Stimulated activated CD8-positive, alpha-beta memory T cell treated with anti-CD3 and anti-CD28 coated beads, Interleukin-7, amount 100 ng/mL, for 1 hour (primary cell): ENCODE results near the gene CELF2.
"Not testable (repeated sequence)": the region's sequence is repeated elsewhere in the genome, so short reads cannot be mapped to it uniquely, and the experiment has no call there.

Source experiments
- DNase-seq, 2 donors: peaks; one replicate each; pipeline ENCODE4 v3.0.0-alpha.2; 2020; ENCODE audit warnings: low read depth in 2 of 2

The CELF2 gene

DNA sequence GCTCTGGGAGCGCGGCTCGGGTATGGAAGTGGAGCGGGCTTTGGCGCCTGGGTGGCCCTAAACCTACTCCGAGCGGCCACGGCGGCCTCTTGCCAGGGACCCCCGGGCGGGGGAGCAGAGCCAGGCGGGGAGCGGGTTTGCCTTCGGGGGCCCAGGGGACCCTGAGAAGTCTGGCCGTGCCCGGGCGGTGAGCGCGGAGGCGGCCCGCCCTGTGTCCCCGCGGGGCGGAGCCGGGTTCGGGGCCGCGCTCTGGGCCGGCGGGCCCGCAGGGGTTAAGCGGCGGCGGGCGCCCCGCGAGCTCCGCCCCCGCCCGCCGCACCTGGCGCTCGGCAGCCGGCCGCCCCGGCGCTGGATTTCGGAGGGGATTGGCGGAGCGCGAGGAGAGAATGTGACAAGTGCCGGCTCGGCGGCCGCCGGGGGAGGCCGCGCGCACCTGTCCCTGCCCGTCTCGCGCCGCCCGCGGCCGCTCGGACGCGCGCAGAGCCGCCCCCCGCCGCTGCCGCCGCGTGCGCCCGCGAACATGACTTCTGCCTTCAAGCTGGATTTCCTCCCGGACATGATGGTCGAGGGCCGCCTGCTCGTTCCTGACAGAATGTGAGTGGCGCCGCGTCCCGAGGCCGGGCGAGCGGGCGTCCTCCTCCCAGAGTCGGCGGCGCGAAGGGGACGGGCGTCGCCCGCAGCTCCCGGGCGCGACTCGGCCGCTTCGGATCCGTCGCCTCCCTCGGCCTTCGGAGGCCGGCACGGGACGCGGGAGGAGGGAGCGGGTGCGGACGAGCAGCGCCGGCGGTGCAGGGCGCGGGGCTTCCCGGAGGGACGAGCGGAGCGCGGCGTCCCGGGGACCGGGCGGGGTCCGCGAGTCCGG, at the start of gene CELF2:
Gene CELF2 (plus strand): TSS at position 303 of the 862 bp plus-strand sequence. CDS start 218 bp downstream, at position 521.
- peak in 1 of 2 donors; percentile 17 for DNase-seq

DNA sequence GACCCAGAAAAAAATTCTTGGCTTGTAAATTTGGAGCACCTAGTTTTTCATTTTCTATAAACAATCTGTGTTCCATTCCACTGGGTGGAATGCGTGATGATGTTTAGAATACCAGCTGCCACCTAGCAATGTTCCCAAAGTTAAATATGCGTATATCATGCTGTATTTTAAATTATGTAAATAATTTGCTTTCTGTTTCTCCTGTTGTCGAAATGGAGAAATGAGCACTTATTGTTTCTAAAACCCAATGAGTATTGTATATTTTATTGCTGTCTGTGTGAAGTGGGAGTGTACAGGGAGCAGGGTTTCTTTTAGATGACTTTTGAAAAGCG, 49.4 kb upstream of the CELF2 start:
- no peak for DNase-seq

DNA sequence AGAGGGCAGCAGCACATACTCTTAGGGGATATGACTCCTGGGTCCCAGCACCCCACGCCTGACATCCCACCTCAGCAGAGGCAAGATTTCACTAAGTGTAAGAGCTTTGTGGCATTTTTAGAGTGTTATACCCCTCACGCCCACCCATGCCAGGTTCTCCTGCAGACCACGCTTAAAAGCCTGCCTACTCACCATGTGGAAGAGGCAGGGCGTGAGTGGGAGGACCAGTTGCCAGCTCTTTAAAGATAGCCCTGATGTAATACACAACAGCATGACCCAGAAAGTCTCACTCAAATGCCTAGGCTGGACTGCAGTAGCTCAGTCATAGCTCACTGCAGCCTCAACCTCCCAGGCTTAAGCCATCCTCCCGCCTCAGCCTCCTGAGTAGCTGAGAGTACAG, 44.4 kb upstream of the CELF2 start:
- DNase-seq, result no peak

DNA sequence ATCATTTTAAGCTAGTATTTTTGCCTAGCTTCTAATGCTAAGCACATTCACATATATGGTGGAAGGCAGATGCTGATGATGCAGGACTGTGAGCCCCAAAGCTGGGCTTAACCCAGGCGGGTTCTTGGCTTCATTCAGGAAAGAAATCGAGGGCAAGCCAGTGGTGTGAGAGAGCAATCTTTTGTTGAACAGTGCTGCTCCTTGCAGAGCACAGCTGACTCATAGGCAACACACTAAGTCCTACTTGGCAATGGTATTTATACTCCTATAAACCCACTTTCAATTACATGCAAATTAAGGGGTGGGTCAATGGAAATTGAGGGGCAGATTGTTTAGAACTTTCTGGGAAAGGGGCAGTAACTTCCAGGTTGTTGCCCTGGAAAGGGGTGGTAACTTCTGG, 42.0 kb upstream of the CELF2 start:
- no peak for DNase-seq

DNA sequence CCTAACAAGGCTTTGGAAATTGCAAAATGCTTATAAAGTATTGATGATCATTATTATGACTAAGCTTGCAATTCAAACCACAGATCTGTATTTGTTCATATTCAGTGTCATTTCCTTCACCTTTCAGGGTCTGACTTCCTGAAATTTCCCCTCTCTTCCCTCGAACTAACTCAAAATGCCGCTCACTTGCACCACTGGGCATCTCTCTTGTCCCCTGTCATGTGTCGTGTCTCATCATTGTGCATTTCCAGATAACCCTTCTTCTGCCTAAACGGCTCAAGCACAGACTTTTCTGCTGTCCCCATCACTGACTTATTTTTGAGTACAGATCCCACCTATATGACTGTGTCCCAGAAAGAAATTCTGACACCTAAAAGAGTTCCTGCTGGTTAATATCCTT, 41.0 kb upstream of the CELF2 start:
- DNase-seq, result no peak

DNA sequence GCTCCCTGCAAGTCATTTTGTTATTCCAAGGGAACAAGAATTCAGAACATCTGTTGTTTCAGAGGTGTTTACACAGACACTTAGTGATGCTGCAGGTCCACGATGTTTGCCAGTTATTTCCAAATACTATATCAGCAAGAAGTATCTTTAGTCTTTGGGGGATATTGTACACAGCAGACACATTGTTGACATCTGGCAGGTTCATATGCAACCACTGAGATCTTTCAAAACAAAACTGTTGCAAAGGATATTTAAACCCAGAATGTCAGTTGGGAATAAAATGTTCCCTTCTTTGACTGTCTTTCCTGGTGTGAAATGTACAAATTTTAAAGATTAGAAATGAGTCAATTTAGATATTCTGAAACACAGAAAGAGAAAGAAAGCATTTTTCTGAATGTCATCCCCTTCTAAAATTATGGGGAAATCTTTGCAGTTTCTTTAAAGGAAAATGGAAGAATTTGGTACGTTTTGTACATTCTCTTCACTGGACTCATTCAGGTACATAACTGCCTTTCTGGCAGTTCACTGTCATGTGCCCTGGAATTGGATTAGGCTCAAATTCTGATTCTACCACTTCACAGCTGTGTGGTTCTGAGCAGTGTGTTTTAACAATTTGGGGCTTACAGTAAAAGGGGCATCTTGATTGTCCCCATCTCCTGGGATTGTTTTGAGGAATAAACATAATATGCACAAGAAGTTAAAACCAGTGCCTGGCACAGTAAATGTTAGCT, 40.3 kb upstream of the CELF2 start:
- no peak for DNase-seq

DNA sequence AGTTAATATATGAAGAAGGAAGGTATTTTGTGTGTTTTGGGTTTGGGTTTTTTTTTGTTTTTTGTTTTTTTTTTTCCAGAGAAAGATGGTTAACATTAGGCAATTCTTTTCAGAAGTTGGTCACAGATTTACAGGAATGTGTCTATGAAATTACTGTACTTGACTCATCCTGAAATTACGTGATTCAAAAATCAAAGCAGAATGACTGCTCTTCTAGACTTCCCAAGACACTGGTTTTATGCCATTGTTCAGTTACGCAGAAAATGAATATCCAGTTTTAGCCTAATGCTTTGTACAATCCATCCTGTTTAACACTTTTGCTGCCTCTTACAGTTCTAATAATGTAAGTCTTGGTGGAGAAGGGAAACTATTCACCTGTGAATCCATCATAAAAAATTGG, 39.7 kb upstream of the CELF2 start:
- no peak for DNase-seq

DNA sequence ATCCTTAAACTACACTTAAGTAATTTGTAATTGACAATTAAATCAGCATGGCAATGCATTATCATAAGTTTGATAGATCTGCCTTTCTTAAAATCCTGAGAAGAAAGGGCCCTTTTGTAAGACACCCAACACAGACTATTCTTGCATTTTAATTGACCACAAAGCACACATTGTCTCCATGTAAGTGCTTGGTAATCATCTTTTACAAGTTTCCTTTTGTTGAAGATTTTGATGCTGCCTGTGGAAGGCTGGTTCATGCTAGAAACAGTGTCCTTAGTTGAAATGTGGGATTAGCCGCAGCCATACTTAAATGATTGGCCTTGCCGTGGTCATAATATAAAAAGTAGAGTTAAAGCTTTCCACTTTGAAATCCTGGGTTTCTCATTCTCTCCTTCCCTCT, 32.3 kb upstream of the CELF2 start:
- no peak for DNase-seq

DNA sequence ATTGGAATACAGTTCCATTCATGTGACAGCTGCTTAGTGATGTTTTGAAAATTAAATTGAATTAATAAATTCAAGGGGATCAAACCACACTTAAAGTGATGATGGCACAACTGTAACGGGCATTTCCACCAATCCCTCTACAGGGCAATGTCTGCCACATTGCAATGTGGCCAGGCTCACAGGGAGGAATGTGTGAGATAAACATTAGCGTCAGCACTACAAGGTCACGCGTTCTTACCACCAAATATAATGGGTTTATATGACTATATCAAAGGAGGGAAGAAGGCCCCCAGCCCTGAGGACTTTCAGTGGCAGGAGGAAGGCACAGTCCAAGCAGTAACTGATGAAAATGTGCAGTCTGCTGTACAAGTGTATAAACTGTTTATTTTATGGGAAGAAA, 31.1 kb upstream of the CELF2 start:
- DNase-seq, result no peak

DNA sequence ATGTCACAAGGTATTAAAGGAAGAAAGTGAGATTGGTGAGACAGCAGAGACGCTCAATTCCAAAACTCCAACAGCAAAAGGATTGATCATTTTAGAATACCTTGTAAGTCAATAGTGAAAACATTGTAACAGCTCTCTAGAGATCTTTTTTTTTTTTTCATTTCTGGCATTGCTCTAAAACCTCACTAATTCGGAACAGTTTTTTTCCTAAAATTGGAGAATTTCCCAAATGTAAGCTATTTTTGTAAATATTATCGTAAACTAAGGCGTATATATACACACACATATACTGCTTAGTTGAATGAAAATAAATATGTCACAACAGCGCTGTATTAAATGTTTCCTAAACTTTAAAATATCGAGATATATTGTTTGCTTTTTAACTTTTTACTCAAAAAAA, 30.6 kb upstream of the CELF2 start:
- DNase-seq, result no peak

DNA sequence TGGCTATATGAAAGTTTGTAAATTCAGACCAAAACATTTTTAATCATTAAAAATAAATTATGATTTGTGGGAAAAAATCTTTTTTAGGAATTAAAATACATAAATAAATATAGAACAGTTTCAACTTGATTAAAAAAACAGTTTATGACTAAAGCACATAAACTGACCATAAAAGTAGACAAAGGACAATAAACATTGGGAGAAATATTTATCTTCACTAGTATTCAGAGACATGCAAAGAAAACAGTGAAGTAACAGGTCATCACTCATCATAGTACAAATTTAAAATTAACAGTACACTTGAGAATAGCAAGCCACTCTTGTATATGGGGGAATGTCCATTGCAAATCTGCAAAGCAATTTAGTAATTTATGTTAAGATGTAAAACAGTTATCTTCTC, 28.0 kb upstream of the CELF2 start:
- DNase-seq, result no peak

DNA sequence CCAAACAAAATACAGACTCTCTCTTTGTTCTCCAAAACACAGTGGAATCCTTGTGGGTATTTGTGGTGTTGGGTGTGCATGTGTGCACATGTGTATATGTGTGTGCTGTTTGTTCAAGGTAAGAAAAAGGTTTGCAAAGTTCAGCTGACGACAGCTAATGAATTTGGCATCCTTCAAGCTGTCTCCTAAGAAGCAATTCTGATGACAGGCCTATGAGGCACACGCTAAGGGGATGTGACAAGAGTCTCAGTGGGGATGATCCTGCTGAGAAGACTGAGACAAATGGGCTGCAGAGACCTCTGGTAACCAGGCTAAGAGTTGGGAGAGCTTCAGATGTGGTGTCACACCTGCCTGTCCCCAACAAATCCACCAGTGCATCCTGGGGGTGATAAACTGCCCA, 26.5 kb upstream of the CELF2 start:
- no peak for DNase-seq

DNA sequence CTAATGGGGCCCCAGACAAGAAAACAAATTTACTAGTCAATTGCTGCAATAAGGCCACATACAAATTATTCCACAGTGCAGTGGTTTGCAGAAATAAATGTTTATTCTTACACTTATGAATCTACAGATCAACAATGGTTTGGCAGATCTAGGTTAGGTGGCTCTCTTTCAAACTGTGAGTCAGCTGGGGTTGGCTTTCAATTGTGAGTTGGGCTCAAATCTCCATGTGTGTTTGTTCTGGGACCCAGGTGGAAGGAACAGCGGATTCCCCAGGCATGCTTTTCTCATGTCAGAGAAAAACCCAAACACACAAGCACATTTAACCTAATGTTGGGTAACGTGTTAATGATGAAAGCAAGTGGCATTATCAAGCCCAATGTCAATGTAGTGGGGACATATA, 25.6 kb upstream of the CELF2 start:
- no peak for DNase-seq

DNA sequence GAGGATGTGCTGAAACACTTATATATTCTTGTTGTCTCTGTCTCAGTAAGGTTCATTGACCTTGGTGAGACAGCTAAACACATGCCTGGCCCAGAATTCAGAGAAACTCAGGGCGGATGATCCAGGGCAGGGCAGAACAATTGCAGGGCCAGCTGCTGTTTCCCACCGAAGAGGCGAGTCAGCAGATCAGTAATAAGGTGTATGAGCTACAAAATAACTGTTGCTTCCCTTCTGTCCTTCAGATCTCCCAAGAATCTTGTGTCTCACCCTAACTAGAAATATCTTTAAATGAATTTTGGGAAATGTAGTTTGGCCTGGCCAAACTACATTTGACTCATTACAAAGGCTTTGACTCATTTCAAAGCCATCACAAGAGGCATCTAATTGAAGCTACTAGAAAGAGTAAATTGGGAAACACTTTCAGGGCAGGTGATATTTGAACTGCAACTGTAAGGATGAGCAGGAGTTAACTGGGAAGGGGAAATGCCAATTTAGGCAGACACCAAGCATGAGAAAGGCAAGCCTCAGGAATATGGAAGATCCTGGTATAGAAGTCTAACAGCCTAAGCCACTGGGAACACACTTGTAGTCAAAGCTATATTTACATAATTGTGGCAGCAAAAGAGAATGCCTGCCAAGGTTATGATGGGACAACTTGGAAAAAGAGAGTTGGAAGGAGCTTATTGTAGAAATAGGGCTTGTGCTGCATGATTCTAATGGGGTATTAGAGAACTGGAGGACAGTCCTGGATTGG, 24.5 kb upstream of the CELF2 start:
- no peak for DNase-seq

DNA sequence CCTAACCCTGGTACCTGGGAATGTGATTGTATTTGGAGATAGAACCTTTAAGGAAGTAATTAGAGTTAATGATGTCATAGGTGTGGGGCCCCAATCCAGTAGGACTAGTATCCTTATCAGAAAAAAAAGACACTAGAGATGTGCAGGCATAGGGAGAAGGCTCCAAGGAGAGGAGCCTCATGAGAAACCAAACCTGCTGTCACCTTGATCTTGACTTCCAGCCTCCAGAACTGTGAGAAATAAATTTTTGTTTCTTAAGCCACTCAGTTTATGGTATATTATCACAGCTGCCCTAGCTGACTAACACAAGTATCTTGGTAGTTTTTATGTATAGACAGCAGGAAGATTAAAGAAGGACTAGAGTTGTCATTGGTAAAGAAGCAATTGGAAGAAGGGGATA, 23.9 kb upstream of the CELF2 start:
- DNase-seq, result no peak

DNA sequence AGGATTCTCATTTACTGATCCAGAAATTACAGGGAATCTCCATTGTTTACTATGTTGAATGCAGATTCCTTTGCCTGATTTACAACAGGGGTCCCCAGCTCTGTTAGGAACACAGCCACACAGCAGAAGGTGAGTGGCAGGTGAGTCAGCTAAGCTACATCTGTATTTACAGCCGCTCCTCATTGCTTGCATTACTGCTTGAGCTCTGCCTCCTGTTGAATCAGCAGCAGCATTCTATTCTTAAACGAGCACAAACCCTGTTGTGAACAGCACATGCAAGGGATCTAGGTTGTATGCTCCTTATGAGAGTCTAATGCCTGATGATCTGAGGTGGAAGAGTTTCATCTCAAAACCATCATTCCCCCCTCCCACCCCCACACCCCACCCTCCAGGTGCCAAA, 23.3 kb upstream of the CELF2 start:
- DNase-seq, result no peak

DNA sequence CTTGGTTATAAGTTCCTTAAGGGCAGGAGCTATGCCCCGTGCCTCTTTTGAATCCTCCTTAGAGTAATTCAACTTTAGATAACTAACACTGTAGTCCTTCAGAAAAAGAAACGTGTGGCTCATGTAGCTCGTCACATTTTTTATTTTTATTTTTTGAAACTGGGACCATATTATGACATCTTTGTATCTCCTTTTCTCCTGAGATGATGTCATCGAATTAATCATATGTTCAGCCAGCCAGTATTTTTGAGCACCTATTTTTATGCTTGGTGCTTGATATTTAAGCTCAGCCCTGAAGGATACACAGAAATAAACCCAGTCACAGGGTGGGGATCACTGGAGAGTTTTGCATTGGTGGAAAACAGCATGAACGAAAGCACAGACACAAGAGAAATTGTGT, 22.6 kb upstream of the CELF2 start:
- no peak for DNase-seq

DNA sequence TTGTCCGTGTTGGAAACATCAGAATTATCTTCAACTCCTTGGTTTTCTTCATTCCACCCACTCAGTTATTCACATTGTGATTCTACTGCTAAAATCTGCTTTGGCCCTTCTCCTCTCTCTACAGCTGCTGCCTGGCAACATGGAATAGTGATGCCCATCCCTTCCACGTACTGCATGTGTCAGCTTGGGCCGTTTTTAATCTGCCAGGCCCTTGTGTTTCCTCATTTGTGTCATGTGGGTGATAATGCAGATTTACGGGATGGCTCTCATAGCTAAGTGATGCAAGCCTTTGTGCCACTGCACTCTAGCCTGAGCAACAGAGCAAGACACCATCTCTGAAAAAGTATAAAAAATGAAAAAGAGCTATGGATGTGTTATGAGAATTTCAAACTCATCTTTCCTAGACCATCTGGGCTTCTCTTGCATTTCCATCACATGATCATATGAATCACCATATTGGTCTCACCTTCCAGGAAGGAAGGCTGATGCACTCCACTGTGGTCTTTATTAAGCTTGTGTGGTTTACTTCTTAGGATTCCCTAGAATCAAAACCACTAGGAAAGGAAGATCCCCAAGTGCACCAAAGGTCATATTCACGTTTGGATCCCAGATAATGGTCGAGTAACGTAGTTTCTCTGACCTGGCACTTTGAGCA, 20.6 kb upstream of the CELF2 start:
- DNase-seq, result no peak

DNA sequence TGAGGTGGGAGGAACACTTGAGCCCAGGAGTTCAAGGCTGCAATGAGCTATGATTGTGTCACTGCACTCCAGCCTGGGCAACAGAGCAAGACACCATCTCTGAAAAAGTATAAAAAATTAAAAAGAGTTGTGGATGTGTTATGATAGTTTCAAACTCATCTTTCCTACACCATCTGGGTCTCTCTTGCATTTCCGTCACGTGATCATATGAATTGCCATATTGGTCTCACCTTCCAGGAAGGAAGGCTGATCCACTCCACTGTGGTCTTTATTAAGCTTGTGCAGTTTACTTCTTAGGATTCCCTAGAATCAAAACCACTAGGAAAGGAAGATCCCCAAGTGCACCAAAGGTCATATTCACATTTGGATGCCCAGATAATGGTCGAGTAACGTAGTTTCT, 18.2 kb upstream of the CELF2 start:
- DNase-seq, result not testable (repeated sequence)

DNA sequence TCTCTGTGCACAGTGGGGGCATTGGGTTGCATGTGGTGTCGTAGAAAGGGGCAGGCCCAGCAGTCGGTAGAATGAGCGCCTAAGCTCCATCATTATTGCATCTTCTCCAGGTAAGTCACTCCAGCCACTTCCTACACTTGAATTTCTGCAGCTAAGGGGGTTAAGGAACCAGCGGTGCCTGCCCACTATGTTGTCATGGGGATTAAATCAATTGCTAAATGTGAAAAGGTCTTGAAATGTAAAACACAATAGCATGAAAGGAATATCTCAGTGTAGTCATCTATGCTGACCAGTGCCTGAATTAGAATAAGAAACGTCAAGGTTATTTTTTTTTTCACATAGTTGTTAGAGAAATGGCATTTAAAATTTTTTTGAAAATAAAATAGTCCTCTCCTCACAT, 15.2 kb upstream of the CELF2 start:
- no peak for DNase-seq

DNA sequence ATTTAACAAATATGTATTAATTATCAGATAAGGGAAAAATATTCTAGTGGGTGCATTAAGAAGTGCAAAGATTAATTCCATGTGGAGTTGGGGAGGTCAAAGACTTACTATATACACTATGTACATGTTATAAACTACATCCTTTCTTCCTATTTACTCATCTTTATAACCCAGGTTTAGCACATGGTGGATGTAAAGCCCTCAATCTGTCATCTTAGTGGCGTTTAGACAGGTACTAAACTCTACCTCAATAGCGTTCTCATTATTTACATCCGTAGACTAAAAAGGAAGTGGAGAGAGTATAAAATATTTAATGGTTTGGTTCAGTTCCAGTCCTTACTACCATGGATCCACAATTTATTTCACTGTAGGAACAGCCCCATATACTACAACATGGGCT, 14.8 kb upstream of the CELF2 start:
- DNase-seq, result no peak

DNA sequence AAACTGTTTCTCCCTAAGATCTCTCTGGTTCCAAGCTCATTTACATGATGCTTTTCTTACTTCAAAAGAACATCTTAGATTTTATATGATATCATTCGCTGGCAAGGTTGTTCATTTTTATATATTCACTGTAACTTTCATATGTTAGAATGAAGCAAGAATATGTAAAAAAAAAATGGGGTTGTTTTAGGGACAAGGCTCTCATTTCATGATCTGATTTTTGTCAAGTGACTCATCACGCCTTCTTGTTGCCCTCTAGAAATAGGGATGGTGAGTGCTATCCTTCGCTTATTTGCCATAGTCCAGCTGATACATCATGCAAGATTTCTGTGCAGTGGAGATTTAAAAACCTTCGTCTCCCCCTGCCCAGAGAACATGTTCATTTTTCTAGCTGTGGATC, 14.0 kb upstream of the CELF2 start:
- DNase-seq, result no peak
